Mucosa of descending colon (tissue), 3 donors: ENCODE data around the gene SSNA1. TPM values are rescaled to one million over a fixed set of nuclear protein-coding genes. Genes with fewer than 3 reads are reported as not detected.

Experiments
- ATAC-seq: fragments of 200-7000 bp; cut with Tn5 transposase; one replicate; pipeline ENCODE4 v1.9.1; 2020; ENCODE audit warnings: mild to moderate bottlenecking, moderate library complexity
- DNase-seq, 3 donors: peaks; one replicate each; pipeline ENCODE4 v3.0.0-alpha.2; 2020
- H3K36me3 ChIP-seq: fragments of 200-600 bp; one replicate; pipeline ENCODE4 v1.8.0; 2021; ENCODE audit warnings: low read depth, mild to moderate bottlenecking
- H3K4me1 ChIP-seq: fragments of 200-600 bp; one replicate; pipeline ENCODE4 v1.8.0; 2021; ENCODE audit warnings: low read depth, mild to moderate bottlenecking
- H3K4me3 ChIP-seq: fragments of 200-600 bp; one replicate; pipeline ENCODE4 v1.8.0; 2021; ENCODE audit warnings: mild to moderate bottlenecking
- H3K9me3 ChIP-seq: fragments of 200-600 bp; one replicate; pipeline ENCODE4 v1.8.0; 2021; ENCODE audit warnings: mild to moderate bottlenecking
- intact Hi-C, 2 donors: fragments of 100-400 bp; cut with DNase I in 1 of 2; cut with micrococcal nuclease in 1 of 2; formaldehyde crosslinking; loops; one replicate each; pipeline versions ENCODE4 v1.11.0 to v1.11.1; 2022; cut with DNase I, micrococcal nuclease
- total RNA-seq, 3 donors: library from RNA; stranded (reverse); fragmentation: NEBNext Ultra II Directional in 2 of 3; extraction: Animal tissue kit (Norgen Biotek cat#: 25700) in 2 of 3; gene quantifications; one replicate each; pipeline versions ENCODE4 v1.2.1 to v1.2.4, GENCODE V29; 2021 to 2023
- TF ChIP-seq, protein P1 (sequence below): fragments of 200-600 bp; IDR thresholded peaks from one replicate; pipeline ENCODE4 v1.8.0; 2022; ENCODE audit warnings: antibody characterized with exemption, mild to moderate bottlenecking
- donor health status: DM: no; HTN: no; CAD: no; lungs with moderate emphysema.
- donor health status: DM: no; HTN: no; CAD: no.
- donor health status: DM: no; HTN: yes; CAD: no.

Gene SSNA1
- total RNA-seq, 3 donors from 2014 or later, result 56.7 to 71.1 (median 64.0) TPM

DNA sequence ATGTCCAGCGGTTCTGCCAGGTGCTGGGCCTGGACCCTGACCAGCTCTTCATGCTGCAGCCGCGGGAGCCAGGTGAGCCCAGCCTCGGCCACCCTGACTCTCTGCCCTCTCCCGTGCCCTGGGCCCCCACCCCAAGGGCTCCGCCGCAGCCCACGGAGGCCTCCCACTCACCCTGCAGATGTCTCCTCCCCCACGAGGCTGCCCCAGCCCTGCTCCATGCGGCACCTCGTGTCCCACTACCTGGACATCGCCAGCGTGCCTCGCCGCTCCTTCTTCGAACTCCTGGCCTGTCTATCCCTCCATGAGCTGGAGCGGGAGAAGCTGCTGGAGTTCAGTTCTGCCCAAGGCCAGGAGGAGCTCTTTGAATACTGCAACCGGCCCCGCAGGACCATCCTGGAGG lies 26.1 kb downstream of the SSNA1 start:
- DNase-seq, result no peak
- ATAC-seq, result no peak
- Histone ChIP-seq H3K36me3 (no peaks in the 10 kb centered on the region), H3K4me3 (no peak overlapping the region), H3K9me3 (no peaks in the 10 kb centered on the region), H3K4me1 (peaks cover 12% of the 10 kb centered on the region)
- intact Hi-C loops, result no loop called here
- TF ChIP-seq, protein P1, sequence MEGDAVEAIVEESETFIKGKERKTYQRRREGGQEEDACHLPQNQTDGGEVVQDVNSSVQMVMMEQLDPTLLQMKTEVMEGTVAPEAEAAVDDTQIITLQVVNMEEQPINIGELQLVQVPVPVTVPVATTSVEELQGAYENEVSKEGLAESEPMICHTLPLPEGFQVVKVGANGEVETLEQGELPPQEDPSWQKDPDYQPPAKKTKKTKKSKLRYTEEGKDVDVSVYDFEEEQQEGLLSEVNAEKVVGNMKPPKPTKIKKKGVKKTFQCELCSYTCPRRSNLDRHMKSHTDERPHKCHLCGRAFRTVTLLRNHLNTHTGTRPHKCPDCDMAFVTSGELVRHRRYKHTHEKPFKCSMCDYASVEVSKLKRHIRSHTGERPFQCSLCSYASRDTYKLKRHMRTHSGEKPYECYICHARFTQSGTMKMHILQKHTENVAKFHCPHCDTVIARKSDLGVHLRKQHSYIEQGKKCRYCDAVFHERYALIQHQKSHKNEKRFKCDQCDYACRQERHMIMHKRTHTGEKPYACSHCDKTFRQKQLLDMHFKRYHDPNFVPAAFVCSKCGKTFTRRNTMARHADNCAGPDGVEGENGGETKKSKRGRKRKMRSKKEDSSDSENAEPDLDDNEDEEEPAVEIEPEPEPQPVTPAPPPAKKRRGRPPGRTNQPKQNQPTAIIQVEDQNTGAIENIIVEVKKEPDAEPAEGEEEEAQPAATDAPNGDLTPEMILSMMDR, result no peak

DNA sequence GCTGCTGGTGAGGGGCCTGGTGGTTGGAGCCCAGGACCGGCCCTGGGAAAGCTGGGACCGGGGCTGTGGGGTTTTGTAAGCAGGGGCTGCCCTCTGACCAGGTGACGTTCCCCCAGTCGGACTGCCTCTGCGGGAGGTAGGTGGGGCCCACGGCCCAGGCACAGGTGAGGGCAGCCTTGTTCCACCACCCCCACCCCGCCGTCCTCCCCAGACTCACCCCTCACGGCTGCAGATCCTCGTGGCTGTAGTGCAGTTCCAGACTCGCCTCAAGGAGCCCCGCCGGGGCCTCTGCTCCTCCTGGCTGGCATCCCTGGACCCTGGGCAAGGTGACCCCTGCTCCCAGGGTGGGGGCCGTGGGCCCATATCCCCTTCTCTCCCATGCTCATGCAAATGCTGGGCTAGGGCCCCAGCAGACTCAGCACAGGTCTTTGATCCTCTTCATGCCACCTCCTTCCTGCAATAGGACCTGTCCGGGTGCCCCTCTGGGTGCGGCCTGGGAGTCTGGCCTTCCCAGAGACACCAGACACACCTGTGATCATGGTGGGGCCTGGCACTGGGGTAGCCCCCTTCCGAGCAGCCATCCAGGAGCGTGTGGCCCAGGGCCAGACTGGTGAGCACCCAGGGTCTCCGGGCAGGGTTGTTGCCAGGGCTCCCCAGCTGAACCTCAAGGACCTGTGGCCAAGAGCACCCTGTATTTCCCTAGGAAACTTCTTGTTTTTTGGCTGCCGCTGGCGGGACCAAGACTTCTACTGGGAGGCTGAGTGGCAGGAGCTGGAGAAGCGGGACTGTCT lies 26.9 kb downstream of the SSNA1 start:
- no peaks in the 10 kb centered on the region for H3K36me3 ChIP-seq
- ATAC-seq (no peak), DNase-seq (no peak)
- no peaks in the 10 kb centered on the region for H3K9me3 ChIP-seq
- intact Hi-C loops, result no loop called here
- TF ChIP-seq, protein P1, result no peak
- H3K4me1 ChIP-seq, result peaks cover 12% of the 10 kb centered on the region
- no peak overlapping the region for H3K4me3 ChIP-seq

GRCh38 chr9:137216188-137216965 lies 27.9 kb downstream of the SSNA1 start:
- TF ChIP-seq, protein P1, result no peak
- no peak overlapping the region for H3K4me3 ChIP-seq
- peaks cover 12% of the 10 kb centered on the region for H3K4me1 ChIP-seq
- ATAC-seq (no peak), DNase-seq (peak in 1 of 3 donors; percentile 2)
- intact Hi-C loops, result no loop called here
- no peaks in the 10 kb centered on the region for H3K36me3 ChIP-seq
- no peaks in the 10 kb centered on the region for H3K9me3 ChIP-seq

DNA sequence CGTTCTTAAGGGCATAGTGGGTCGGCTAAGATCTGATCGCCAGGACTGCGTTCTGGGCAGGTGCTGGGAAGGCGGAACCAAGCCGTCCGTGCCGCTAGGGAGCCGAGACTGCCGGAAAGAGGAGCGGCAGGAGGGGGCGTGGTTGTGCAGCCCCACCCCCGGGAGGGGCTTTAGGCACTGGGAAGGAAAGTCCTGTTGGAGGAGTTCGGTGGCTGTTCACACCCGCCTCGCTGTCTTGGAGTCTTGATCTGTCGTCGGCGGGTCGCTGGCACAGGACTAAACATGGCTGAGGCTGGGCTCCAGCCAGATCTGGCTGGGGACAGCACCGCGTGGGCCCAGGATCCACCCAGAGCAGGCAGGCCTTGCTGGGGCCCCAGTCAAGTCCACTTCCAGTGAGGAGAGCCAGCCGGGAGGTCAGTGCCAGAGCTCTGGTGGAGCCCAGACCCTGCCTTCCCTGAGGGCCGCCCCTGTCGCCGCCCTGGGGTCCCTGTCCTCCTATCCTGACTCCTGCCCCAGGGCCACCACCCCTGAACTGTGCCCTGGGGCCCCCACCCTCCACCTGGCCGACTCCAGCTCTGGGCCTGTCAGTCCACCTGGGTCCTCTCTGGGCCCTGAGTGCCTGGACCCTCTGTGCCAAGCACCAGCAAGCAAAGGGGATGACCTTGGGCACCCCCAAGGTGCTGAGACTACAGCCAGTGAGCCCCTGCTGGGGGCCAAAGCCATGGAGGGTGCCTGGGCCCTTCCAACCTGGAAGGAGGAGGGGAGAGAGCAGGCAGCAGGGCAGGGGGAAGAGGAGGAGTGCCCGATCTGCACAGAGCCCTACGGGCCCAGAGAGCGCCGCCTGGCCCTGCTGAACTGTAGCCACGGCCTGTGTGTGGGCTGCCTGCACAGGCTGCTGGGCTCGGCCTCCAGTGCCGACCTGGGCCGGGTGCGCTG lies 29.1 kb downstream of the SSNA1 start:
- no peaks in the 10 kb centered on the region for H3K36me3 ChIP-seq
- TF ChIP-seq, protein P1, result no peak
- DNase-seq (peak; percentile 92 to 95 (median 93)), ATAC-seq (peak; percentile 87)
- peaks cover 19% of the 10 kb centered on the region for H3K4me1 ChIP-seq
- intact Hi-C loops, result no loop called here
- H3K4me3 ChIP-seq, result peak overlapping the region; percentile 5
- H3K9me3 ChIP-seq, result no peaks in the 10 kb centered on the region

GRCh38 chr9:137218212-137218753 lies 29.8 kb downstream of the SSNA1 start:
- intact Hi-C loops, result no loop called here
- H3K9me3 ChIP-seq, result no peaks in the 10 kb centered on the region
- no peak overlapping the region for H3K4me3 ChIP-seq
- DNase-seq (no peak), ATAC-seq (no peak)
- H3K4me1 ChIP-seq, result peaks cover 24% of the 10 kb centered on the region
- TF ChIP-seq, protein P1, result no peak
- no peaks in the 10 kb centered on the region for H3K36me3 ChIP-seq
